Dedifferentiated amniotic fluid mesenchymal stem cell (primary cell): Measurements from ENCODE around the gene ACSBG1.

Experiments used
- DNase-seq: peaks from one replicate; pipeline ENCODE4 v3.0.0-alpha.2; 2016; ENCODE audit errors: extremely low spot score

ACSBG1 gene

DNA sequence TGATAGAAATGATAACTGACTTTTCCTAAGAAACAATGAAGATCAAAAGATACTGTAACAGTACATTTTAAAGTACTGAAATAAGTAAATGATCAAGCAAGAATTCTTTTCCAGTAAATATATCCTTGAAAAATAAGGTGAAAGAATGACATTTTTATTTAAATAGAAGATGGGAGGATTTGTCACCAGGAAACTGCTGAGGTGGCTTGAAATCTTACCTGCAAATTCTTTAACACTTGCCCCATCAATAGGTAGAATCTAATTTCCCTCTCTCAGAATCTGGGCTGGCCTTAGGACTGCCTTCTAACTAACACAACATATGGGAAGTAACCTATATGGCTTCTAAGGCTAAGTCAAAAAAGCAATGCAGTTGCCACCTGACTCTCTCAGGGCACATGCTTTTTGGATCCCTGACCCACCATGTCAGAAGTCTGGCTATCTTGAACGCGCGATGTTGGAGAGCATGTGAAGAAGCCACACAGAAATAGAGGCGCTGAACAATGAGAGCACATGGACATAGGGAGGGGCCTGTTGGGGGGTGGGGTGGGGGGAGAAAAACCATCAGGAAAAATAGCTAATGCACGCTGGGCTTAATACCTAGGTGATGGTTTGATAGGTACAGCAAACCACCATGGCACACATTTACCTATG lies 11.5 kb downstream of the ACSBG1 start:
- DNase-seq: no peak

GRCh38 chr15:78220713-78221112 lies 13.7 kb downstream of the ACSBG1 start:
- no peak for DNase-seq

- DNase-seq: peak; percentile 24
Observed at GRCh38 chr15:78216276-78217104, 17.9 kb downstream of the ACSBG1 start.

DNA sequence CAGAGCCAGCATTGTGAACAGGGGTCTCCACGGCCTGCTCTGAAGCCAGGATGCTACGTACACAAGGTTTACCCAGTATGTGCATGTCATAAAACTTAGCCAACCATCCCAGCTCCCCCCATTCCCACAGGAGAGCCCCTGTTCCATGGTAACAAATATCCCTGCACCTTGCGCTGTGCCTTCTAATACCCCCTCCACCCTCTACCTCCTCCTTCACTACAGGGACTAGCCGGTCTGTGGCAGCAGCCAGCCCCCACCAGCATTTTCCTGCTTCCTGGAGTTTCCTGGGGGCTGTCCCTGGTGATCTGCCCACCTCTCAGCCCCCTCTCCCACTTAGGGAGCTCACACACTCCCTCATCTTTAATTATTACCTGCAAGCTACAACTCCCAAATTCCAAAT lies 20.4 kb downstream of the ACSBG1 start:
- no peak for DNase-seq

DNA sequence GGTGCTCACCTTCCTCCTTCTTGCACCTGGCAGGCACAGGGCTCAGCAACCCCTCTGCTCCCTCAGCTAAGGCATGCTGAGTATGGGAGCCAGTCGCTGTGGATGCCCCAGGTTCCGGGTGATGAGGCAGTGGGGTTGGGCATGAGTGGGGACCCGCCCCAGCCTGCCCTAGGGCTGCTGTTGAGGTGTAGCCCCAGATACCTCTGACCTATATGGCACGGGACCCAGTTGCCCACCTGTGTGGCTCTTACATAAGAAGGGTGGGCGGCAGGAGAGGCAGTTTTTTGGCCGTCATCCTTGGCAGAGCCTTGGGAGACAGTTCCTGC lies 21.0 kb downstream of the ACSBG1 start:
- no peak for DNase-seq

DNA sequence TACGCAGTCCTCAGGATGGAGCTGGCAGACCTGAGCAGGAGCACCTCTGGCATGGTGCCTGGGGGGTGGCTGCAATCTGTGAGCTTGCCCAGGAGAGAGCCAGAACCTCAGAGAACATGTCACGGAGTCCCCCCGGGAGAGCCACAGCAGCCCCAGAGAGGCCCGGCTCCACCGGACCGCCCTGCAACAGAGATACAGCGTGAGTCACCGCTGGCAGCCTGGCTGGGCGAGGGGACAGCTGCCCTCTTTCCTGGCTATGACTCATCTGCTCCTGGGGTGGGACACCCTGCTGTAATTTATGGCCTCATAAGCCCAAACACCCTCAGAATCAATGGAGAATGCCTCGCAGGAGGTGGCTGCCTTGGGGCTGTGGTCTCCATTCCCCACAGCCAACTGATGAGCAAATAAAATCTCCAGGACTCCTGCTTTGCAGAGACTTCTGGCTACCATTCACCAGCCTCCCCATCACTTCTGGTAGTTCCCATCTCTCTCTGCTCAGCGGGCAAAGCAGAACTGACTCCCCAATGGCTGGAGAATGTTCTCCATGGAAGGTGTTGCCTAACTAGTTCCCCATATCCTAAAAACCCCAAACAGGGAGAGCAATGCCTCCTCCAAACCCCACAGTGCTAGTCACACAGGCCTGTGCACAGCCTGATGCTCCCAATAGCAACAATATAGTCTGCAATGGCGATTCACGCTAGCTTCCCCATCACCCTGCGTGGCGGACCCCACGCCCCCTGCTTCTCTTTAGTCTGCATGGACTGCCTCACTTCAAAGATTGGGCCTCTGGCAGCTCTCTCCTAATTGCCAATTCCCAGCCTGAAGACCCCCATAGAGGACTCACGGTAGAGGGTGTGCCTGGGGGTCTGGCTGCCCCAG lies 21.6 kb downstream of the ACSBG1 start:
- DNase-seq: peak; percentile 52

- DNase-seq: no peak
Observed at GRCh38 chr15:78212008-78212407, 22.4 kb downstream of the ACSBG1 start.

- DNase-seq: no peak
Observed at GRCh38 chr15:78211189-78211921, 23.0 kb downstream of the ACSBG1 start.

GRCh38 chr15:78210349-78210717 lies 24.0 kb downstream of the ACSBG1 start:
- no peak for DNase-seq

DNA sequence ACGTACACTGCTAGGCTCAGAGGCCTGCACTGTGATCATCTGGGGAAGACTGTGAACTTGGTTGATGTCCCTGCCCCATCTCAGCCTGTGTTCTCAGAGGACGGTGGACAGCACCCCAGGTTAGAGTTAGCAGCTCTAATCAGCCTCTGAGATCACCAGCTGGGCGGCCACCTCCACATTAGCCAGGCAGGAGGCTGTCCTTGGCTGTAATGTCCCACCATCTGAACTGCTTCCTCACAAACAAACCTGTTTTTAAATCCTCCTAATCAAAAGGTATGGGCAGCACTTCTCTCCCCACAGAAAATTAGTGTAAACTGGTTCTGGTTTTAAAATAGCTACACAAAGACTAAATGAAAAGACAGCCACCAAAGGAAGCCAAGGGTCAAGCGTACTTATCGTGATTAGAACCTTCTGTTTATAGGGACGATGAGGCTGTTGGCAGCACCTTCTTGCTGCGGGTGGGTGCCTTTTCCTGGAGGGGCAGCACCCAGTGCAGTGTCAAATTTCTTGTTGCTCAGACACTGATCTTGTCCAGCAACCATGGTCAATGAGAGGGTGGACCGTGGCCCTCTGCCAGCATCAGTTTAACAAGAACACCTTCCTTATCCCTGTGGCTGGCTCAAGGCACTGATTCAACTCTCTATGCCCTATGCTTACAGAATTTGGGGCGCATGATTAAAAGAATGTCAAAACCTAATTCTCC lies 24.6 kb downstream of the ACSBG1 start:
- no peak for DNase-seq

DNA sequence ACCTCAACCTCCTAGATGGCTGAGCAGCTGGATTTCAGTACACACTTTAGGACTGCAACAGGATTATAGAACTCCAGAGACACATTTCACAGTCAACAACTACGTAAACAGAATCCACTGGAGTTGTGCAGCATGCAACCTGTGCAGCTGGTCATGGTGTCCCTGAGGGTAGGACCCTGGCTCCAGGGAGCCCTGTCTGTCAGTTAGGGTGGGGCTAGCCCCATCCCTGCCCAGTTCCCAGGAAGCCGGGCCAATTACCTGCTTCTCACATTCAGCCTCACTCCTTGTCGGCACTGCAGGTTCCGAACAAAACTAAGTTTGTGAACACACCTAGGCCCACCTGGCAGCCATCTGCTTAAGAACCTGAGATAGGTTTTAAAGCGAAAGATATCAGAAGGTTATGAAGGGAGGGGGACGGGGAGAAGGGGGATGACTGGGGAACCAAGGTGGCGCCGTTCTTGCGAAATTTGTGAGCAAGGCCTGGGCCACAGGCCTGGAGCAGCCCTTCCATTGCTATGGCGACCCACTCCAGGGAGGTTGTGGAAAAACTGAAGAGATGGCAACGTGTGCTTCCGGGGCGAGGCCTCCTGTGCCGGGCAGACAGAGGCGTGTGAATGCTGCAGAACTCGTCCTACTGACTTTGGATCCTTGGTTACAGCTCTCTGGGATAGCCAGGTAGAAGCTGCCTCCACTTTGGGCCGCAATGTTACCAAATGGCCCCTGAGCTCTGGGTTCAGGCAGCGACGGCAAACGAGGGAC lies 25.3 kb downstream of the ACSBG1 start:
- no peak for DNase-seq

- DNase-seq: no peak
Observed at GRCh38 chr15:78208341-78208844, 26.0 kb downstream of the ACSBG1 start.

DNA sequence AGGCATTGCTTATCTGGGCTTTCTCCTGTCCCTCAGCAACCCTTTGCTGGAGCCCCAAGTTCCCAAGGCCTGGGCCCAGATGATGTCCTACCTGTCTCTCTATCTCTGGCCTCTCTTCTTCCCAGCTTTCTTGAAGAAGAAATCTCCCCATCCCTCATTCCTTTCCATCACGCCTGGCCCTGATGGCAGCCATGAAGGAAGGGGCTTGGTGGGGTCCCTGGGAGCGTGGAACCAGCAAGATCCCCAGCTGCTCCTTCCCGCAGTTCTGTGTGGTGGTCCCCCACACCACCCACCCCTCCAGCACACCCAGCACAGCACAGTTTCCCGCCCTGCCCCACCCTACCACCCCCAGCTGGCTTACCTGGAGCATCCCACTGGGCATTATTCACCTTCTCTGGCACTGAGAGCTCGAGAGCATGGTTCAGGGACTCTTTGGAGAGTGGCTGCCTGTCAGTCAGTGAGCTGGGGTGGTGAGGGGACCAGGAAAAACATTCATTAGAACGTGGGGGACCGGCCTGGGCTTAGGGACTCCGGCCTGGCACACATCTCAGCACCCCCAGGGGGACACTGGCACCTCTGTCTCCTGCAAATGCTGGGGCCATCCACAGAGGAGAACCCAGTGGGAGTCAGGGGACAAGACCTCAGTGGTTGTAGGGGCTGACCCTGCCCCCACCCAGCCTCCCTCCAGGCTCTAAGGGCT lies 26.6 kb downstream of the ACSBG1 start:
- no peak for DNase-seq

DNA sequence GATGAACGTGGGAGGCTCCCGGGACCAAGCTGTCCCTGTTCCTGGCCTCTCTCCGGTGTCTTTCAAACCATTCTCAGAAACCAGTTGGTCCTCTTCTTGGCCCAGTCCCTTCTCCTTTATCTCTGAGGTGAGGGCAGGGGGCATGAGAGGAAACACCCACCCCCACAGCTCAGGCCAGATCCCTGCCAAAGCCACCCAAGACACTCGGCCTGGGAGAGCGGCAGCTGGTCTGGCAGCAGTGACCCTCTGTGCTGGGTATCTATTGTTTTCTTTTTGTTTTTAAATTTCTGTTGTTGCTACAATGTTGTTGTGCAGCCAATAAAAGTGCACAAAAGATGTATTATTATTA lies 27.3 kb downstream of the ACSBG1 start:
- no peak for DNase-seq

GRCh38 chr15:78206326-78207109 lies 27.8 kb downstream of the ACSBG1 start:
- DNase-seq: no peak

DNA sequence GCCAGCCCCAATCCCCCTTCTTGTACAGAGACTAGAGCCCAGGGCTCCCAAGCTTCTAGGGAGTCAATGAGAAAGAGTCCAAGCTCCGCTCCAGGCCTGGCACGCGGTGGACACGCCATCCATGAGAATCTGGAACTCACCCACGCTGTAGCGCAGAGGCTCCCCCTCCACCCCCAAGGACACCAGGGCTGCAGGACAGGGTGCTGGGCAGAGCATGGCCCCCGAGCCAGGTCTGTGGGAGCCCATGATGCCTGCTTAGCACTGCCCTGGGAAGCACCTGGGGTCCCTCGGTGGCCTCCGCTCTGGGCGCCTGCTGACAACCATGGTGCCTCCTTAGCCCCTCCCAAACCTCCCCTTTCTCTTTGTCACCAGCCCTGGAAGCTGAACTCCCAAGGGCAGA lies 28.5 kb downstream of the ACSBG1 start:
- DNase-seq: no peak

GRCh38 chr15:78205337-78205736 lies 29.0 kb downstream of the ACSBG1 start:
- no peak for DNase-seq

DNA sequence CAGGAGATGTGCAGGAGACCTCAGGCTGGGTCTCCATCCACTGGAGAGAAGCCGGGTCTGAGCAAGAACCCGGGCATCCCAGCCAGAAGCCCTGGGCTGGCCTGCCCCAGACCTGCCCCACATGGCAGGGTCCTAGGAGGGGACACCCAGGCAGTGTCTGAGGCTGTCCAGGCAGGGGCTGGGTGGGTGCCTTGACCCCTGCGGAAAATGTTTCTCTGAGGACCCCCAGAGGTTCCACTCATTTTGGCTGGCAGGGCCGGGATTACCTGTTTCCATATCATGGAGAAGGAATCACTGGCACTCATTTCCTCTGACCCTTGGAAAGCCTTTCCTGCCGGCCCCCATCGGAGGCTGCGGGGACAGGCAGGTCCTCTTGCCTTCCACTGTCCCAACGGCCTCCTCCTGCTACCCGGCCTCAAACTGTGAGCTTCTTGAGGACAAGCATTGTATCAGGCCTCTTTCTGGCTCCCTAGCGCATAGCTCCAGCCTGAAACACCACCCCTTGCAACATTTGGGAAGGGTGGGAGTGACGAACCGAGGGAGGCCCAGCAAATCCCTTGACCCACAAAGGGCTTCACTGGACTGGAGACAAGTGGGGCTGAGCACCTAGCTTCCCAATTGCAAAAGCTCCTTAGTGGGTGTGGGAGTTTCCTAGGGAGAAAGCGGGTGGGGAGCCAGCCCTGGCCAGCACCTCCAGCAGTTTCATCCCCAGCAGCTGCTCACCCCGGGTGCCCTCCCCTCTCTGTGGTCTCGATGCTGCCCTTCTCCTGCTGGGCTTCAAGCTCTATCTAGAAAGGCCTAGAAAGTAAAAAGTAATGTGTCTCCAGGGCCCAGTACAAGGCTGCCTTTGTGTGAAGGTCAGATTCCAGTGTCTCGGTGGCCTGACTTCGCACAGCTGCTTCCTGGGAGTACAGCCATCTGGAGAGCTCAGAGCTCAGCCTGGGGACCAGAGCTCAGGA lies 29.7 kb downstream of the ACSBG1 start:
- no peak for DNase-seq
